Measurements from ENCODE around the gene KRTAP4-2.
"Not testable (repeated sequence)": the region's sequence is repeated elsewhere in the genome, so short reads cannot be mapped to it uniquely, and the experiment has no call there.

The KRTAP4-2 gene

GRCh38 chr17:41177727-41178271 is at the start of gene KRTAP4-2:
KRTAP4-2 (minus strand) TSS chr17:41178221; CDS start chr17:41178164, 57 bp downstream.
- no peak for DNase-seq (ENCODE audit: low read depth, low spot score)
- H3K27ac ChIP-seq: peak within 1 kb of the TSS; percentile 60

- H3K27ac ChIP-seq; DNase-seq (ENCODE audit: low read depth, low spot score): not testable (repeated sequence)
Measured at GRCh38 chr17:41226598-41227095, 48.6 kb upstream of the KRTAP4-2 start, which contains the start of gene KRTAP9-2. KRTAP9-2 (plus strand) TSS chr17:41226648; CDS start chr17:41226655, 7 bp downstream.

DNA sequence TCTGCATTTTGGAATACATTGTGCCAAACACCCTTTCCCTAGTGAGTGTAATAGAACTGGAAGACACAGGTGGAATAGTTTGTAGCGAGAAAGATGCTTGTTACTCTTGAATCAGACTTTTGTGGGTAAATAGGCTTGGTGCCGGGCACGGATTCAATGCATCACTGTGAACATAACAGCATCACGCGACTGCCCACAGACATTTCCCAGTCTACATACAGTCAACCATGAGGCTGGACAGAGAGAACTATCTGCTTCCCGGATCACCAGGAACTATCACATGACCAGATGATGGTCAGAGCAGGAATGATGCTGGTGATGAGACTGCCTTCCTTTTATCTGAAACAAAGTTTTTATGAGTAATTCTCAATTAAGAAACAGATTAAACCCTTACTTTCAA is 48.0 kb upstream of the KRTAP4-2 start:
- no peak for DNase-seq (ENCODE audit: low read depth, low spot score)
- H3K27ac ChIP-seq: no peak overlapping the region

- no peak overlapping the region for H3K27ac ChIP-seq
- no peak for DNase-seq (ENCODE audit: low read depth, low spot score)
Measured at GRCh38 chr17:41223821-41224220, 45.8 kb upstream of the KRTAP4-2 start.

GRCh38 chr17:41215681-41216080 is 37.7 kb upstream of the KRTAP4-2 start:
- no peak overlapping the region for H3K27ac ChIP-seq
- no peak for DNase-seq (ENCODE audit: low read depth, low spot score)

GRCh38 chr17:41212524-41213169 is 34.6 kb upstream of the KRTAP4-2 start:
- no peak for DNase-seq (ENCODE audit: low read depth, low spot score)

DNA sequence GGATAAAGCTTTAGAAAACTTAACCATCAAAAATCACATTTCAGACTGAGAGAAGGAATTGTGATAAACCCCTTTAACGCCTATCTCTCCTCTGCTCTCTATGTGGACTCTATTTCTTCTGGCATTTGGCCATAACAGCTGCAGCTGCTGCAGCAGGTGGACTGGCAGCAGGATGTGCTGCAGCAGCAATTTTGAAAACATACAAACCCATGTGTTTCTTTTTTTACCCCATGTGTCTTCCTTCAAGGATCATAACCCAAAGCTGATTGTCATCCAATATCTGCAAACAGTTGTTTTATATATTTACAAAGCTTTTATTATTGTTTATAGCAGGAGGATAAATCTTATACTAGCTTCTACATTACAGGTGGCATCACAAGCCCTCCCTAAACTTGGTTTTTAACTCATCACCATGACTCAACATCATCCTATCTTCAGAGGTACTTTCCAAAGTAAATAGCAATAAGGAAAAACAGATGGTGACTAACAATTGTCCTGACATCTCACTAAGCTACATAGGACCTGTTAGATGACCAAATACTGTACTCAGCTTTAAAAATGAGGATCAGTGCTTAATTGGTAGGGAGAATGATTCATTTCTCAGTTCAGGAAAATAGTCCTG is 33.9 kb upstream of the KRTAP4-2 start:
- H3K27ac ChIP-seq: no peak overlapping the region
- peak; percentile 53 for DNase-seq (ENCODE audit: low read depth, low spot score)

More at GRCh38 chr17:41212524-41213169, 34.6 kb upstream of the KRTAP4-2 start:
- no peak overlapping the region for H3K27ac ChIP-seq

- DNase-seq (ENCODE audit: low read depth, low spot score): no peak
Measured at GRCh38 chr17:41199421-41200078, 21.5 kb upstream of the KRTAP4-2 start.

DNA sequence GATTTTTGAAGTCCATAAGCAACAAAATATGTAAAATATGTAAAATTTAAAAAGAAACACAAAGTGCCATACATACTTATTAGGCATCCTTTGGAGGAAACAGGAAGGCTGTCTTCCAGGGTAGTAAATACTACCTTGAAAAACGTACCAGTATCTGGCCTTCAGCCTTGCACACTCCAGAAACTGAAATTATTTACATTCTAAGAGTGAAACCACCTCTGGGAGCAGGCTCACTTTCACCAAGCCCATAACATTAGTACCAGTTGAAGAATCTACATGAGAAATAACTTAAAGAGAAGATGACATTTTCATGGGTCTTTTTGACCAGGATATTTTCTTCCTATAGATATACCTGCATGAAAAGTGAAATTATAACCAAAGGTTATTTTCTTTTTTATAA is 18.0 kb upstream of the KRTAP4-2 start:
- no peak overlapping the region for H3K27ac ChIP-seq
- no peak for DNase-seq (ENCODE audit: low read depth, low spot score)

More at GRCh38 chr17:41199421-41200078, 21.5 kb upstream of the KRTAP4-2 start:
- H3K27ac ChIP-seq: no peak overlapping the region

- no peak for DNase-seq (ENCODE audit: low read depth, low spot score)
- no peak overlapping the region for H3K27ac ChIP-seq
Measured at GRCh38 chr17:41190328-41190727, 12.3 kb upstream of the KRTAP4-2 start.

- not testable (repeated sequence) for DNase-seq (ENCODE audit: low read depth, low spot score); H3K27ac ChIP-seq
Measured at GRCh38 chr17:41189837-41190318, 11.9 kb upstream of the KRTAP4-2 start, which contains the start of gene KRTAP9-1. KRTAP9-1 (plus strand) TSS chr17:41189887; CDS start chr17:41189887, 0 bp downstream.

DNA sequence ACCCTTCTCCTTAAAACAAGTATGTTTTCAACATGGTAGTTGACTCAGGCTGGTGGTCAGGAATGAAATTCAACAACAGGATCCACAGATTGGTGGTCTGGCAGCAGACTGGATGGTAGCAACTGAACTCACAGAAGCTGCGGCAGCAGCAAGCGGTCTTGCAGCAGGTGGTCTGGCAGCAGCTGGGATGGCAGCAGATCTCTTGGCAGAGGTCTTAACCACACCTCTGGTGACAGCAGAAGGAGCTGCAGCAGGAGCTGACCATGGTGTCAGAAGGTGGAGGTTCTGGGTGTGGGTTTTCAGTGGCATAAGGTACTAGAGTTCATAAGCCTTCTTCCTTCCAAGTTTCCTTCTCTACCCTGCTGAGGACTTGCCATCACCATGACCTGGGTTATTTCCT is 8.9 kb upstream of the KRTAP4-2 start:
- no peak overlapping the region for H3K27ac ChIP-seq
- DNase-seq (ENCODE audit: low read depth, low spot score): no peak

DNA sequence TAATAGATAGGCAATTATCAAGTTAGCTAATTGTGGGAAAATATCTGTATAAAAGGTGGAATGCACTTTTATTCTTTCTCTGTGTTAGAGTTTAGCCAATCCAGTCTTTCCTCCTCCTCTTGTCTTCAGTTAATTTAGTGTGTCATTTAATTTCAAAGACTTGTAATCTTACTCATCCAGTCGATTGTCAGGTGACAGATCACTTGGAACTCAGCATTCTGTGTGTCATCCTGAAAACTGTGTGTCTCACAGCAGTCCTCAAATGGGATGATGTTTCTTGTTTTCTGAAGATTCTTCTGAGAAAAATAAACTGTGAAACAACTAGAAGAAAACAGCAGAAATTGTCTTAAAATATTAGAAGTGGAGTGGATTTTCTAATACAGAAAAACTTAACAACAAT is 7.0 kb upstream of the KRTAP4-2 start:
- no peak for DNase-seq (ENCODE audit: low read depth, low spot score)
- H3K27ac ChIP-seq: no peak overlapping the region

- no peak for DNase-seq (ENCODE audit: low read depth, low spot score)
- H3K27ac ChIP-seq: no peak within 1 kb of the TSS
Measured at GRCh38 chr17:41184480-41184961, 6.5 kb upstream of the KRTAP4-2 start, which contains the start of gene KRTAP4-1. KRTAP4-1 (minus strand) TSS chr17:41184911; CDS start chr17:41184854, 57 bp downstream.

DNA sequence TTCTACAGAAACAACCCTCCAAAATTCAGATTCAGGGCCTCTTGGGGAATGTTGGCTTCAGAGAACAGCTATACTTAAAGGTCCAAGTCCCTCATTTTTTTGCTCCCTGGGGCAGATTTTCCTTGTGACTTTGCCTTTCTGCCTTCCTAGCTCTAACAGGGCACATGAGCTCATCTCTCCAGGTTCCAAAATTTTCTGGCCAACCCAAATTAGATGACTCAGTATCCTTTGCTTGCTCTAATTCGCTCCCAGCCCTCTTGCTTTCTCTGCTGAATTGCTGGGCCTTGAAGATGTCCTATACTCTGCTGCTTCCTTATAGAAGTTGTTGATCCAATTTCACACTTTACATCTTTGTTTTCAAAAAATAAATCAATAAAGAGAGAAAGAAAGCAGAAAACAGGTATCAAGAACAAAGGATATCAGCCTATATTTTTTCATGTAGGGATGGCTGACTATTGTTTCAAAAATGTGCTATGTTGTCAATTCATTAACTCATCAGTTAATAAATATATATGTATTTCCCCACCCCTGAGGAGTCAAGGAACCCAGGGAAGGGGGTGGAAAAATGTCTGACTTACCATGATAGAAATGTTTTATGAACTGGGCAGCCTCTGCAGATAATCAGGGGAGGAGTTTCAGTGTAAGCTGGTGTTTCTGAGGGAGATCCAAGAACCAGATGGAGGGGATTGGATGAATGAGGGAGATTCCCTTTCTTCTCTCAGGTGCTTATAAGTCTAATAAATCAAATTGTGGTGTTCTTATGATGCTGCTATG is 1.0 kb upstream of the KRTAP4-2 start:
- no peak for DNase-seq (ENCODE audit: low read depth, low spot score)
- peak overlapping the region; percentile 60 for H3K27ac ChIP-seq

DNA sequence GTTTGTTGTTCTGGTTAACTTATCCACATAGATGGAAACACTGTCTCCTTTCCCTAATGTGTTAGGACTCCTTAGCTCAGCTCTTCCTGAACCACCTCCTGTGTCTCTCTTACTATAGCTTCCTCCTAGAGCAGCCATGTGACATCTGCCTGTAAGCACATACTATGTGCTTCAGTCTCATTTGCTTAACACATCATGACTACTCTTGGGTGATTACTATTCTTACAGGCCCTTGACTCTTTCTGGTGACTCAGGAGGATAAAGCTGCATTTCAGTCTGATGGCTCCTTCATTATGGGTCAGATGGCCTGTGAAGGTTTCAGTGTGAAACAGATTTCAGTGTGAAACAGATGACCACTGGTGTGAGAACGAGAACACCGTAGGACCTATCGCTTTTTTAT is 320 bp upstream of the KRTAP4-2 start:
- H3K27ac ChIP-seq: peak overlapping the region; percentile 60
- peak; percentile 51 for DNase-seq (ENCODE audit: low read depth, low spot score)

- no peak for DNase-seq (ENCODE audit: low read depth, low spot score)
- no peak overlapping the region for H3K27ac ChIP-seq
Measured at GRCh38 chr17:41176744-41177387, 1.2 kb downstream of the KRTAP4-2 start.

GRCh38 chr17:41171886-41172285 is 6.1 kb downstream of the KRTAP4-2 start:
- H3K27ac ChIP-seq: no peak overlapping the region
- no peak for DNase-seq (ENCODE audit: low read depth, low spot score)

DNA sequence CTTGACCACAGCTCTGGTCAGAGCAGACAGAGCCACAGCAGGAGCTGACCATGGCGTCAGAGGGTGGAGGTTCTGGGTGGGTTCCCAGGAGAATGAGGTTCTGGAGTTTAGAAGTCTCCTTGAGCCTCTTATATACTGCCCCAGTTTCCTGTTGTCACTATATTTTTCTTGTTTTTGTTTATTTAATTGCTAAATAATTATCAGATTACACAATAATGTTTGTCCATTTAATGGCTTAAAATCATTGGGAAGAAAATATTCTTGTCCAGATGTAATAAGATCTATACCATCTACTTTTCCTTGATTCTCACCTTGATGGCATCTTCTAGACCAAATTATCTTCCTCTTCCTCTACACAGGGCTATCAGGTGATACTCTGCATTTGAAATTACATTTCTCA is 9.9 kb downstream of the KRTAP4-2 start, which contains the start of gene KRTAP4-3:
Gene KRTAP4-3 (minus strand): TSS at position 101 of the 400 bp plus-strand sequence. CDS start 49 bp downstream, at position 52.
- no peak for DNase-seq (ENCODE audit: low read depth, low spot score)
- H3K27ac ChIP-seq: no peak within 1 kb of the TSS

Measured in epithelial cell of prostate (primary cell).